Mucosa of stomach (tissue), 1 donor: ENCODE data around the gene ELFN1.

Experiments used
- H3K27me3 ChIP-seq: one replicate; pipeline ENCODE4 v1.7.0; 2013; ENCODE audit warnings: mild to moderate bottlenecking, low read length; ENCODE audit not compliant: control insufficient read depth, insufficient read depth
- H3K36me3 ChIP-seq: one replicate; pipeline ENCODE4 v1.7.0; 2013; ENCODE audit warnings: low read length; ENCODE audit not compliant: control insufficient read depth, insufficient read depth
- H3K4me1 ChIP-seq: one replicate; pipeline ENCODE4 v1.7.0; 2013; ENCODE audit warnings: mild to moderate bottlenecking, low read length; ENCODE audit not compliant: control insufficient read depth, insufficient read depth
- H3K4me3 ChIP-seq: one replicate; pipeline ENCODE4 v1.7.0; 2013; ENCODE audit warnings: low read length
- H3K9ac ChIP-seq: one replicate; pipeline ENCODE4 v1.7.0; 2013; ENCODE audit warnings: mild to moderate bottlenecking, low read length, moderate library complexity
- H3K9me3 ChIP-seq: one replicate; pipeline ENCODE4 v1.7.0; 2013; ENCODE audit warnings: mild to moderate bottlenecking, low read length, moderate library complexity; ENCODE audit not compliant: control insufficient read depth
- donor health status: Pancreatic carcinoma.

Gene ELFN1

DNA sequence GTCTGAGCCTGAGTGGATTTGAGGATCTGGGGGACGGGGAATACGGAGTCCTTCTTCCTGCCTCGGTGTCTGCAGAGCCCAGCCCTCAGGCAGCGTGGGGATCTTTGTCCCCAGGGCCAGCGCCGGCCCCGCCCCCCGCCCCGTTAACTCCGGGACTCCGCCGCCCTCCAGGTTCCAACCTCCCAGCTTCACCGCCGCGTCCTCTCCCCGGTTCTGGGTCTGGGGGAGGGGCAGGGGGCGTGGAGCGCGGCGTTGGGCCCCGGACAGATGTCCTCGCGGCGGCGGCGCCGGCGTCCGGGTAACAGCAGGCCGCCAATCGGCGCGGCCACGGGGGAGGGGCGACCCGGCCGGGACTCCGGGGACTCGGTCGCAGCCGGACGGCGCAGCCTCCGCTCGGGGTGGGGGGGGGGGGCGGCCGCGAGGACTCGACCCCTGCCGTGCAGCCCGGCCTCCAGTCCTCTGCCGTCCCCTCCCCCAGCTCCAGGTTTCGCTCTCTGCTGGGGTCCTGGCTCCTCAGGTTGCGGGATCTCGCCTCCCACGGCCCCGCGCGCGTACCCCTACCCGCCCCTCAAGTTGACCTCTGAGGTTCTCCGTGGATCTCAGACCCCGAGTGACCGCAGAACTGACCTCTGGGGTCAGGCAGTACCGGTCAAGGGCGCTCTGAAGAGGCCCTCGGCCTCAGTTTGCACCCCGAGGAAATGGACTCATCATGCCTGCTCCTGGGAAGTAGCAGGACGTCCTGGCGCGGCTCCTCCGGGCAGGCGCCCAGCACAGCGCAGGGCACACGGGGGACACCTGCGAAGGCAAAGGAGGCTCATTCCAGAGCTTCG is 2.3 kb upstream of the ELFN1 start:
- Histone ChIP-seq H3K27me3 (peaks cover 77% of the 10 kb centered on the region), H3K4me1 (peaks cover 4% of the 10 kb centered on the region), H3K4me3 (no peak overlapping the region)

GRCh38 chr7:1668396-1669063 is 1.5 kb upstream of the ELFN1 start:
- Histone ChIP-seq H3K4me1 (peaks cover 4% of the 10 kb centered on the region), H3K27me3 (peaks cover 71% of the 10 kb centered on the region), H3K9ac (no peak overlapping the region), H3K36me3 (no peaks in the 10 kb centered on the region), H3K9me3 (no peaks in the 10 kb centered on the region), H3K4me3 (no peak overlapping the region)

More for the DNA sequence above, 2.3 kb upstream of the ELFN1 start:
- no peaks in the 10 kb centered on the region for H3K36me3 ChIP-seq
- H3K9ac ChIP-seq: no peak overlapping the region
- no peaks in the 10 kb centered on the region for H3K9me3 ChIP-seq

DNA sequence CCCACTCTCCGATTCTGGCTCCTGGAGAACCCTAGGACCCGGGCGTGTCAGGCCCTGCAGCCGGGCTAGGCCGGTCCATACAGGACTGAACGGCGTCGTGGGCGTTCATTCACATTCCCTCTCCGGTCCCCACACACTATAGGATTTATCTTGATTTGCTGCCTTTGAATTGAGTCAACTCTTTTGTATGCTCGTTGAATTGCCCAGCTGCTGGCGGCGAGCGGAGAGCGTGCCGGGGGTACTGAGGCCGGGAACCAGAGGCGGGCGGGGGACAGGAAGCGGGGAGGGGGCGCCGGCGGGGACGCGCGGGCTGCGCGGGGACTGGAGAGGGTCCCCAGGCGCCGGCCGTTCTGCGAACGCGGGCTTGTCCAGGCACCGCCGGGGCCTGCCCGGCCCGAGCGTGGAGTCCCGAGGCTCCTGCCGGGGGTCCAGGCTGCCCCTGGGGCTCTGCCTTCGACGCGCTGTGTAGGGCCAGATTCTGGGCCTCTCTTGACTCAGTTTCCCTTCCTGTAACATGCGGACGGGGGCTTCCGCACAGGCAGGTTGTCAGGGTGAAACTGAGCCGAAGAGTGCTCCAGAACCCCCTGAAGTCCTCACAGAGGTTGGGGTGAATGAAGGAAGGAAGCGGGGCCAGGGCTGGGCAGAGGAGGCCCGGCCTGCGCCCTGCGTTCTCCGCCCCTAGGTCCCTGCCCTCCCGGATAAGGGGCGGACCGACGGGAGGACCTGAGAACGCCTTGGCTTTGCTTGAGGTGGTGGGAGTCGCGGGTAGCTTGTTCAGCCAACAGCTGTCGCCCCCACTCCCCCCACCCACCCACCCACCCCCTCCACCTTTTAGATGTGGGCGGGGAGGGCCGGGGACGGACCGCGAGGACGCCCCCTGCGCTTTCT is 769 bp upstream of the ELFN1 start:
- H3K36me3 ChIP-seq: no peaks in the 10 kb centered on the region
- peaks cover 3% of the 10 kb centered on the region for H3K4me1 ChIP-seq
- no peak overlapping the region for H3K4me3 ChIP-seq
- no peak overlapping the region for H3K9ac ChIP-seq
- H3K9me3 ChIP-seq: no peaks in the 10 kb centered on the region
- H3K27me3 ChIP-seq: peaks cover 71% of the 10 kb centered on the region

DNA sequence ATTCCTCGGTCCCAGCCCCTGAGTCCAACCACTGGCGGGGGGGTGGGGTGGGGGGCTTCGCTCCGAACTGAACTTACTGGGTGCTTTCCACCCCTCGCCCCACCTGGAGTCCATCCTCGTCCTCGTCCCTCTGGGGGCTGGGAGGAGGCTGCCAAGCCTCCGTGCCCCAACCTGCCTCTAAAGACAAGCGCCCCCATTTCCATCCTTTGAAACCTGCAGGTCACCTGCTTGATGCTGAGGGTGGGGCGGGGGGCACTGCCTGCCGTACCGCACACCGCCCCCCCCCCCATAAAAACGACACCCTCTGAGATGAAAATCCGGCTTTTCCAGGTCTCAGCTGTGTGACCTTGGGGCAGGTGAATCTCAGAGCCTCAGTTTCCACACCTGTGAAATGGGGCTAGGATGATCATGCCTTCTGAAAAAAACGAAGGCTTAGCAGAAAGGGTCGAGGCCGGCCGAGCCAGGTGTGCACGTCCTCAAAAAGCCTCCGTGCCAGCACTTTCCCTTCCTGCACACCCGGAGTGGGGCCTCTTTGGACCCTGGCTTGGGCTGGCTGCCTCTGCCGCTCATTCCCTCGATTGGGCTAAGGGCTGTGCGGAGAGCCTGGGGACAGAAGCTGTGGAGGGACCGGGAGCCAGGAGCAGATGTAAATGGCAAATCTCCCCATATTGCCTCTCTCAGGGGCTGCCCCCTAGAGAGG is 967 bp downstream of the ELFN1 start:
- peaks cover 72% of the 10 kb centered on the region for H3K27me3 ChIP-seq
- no peaks in the 10 kb centered on the region for H3K9me3 ChIP-seq
- no peaks in the 10 kb centered on the region for H3K36me3 ChIP-seq
- no peaks in the 10 kb centered on the region for H3K4me1 ChIP-seq
- no peak overlapping the region for H3K9ac ChIP-seq
- no peak overlapping the region for H3K4me3 ChIP-seq

- Histone ChIP-seq H3K9ac (no peak overlapping the region), H3K4me3 (no peak overlapping the region), H3K9me3 (no peaks in the 10 kb centered on the region), H3K36me3 (no peaks in the 10 kb centered on the region), H3K4me1 (no peaks in the 10 kb centered on the region), H3K27me3 (peaks cover 66% of the 10 kb centered on the region)
These were observed 1.7 kb downstream of the ELFN1 start for GRCh38 chr7:1671594-1672451.

- H3K9ac ChIP-seq: no peak overlapping the region
- H3K4me3 ChIP-seq: no peak overlapping the region
- H3K4me1 ChIP-seq: no peaks in the 10 kb centered on the region
- no peaks in the 10 kb centered on the region for H3K9me3 ChIP-seq
- no peaks in the 10 kb centered on the region for H3K36me3 ChIP-seq
- H3K27me3 ChIP-seq: peaks cover 55% of the 10 kb centered on the region
These were observed 2.9 kb downstream of the ELFN1 start for GRCh38 chr7:1672851-1673486.

- no peaks in the 10 kb centered on the region for H3K4me1 ChIP-seq
- no peak overlapping the region for H3K4me3 ChIP-seq
- no peak overlapping the region for H3K9ac ChIP-seq
- no peaks in the 10 kb centered on the region for H3K36me3 ChIP-seq
- peaks cover 48% of the 10 kb centered on the region for H3K27me3 ChIP-seq
- no peaks in the 10 kb centered on the region for H3K9me3 ChIP-seq
These were observed 3.6 kb downstream of the ELFN1 start for GRCh38 chr7:1673581-1674118.

DNA sequence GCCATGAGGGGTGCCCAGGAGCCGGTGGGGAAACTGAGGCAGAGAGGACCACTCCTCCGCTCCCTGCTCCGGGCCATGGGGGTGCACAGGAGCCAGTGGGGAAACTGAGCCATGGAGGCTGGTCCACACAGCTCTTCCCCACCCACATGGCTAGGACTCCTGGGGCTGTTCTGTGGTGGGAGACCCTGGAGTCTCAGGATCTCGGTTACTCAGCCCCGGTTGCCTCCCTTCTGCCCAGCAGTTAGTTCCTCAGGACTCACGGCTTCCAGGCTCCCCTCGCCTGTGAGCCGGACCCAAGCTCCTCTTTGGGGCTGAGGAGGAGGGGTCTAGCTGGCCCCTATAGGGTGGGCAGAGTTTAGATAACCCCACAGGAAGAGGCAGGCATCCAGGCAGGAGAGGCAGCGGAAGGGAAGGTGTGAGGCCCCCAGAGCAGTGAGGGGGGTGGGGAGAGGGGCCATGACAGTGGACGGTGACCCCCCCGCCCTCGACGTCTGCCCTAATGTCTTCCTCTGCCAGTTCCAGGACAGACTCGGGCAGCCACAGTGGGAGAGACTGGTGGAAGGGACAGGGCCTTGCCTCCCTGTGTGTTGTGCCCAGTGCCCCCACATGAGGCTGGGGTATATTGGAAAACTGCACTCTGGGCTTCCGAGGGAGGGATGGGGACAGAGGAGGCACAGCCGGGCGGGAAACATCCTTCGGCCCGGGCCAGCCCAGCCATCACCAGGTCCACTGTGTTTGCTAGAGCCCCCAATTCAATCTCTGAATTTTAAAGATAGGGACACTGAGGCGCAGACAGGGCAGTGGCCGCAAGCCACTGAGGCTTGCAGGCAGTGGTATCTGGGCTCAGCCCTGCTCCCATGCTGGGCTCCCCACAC is 4.3 kb downstream of the ELFN1 start:
- H3K9ac ChIP-seq: no peak overlapping the region
- peaks cover 42% of the 10 kb centered on the region for H3K27me3 ChIP-seq
- no peaks in the 10 kb centered on the region for H3K4me1 ChIP-seq
- no peak overlapping the region for H3K4me3 ChIP-seq
- H3K9me3 ChIP-seq: no peaks in the 10 kb centered on the region
- no peaks in the 10 kb centered on the region for H3K36me3 ChIP-seq

- Histone ChIP-seq H3K9ac (no peak overlapping the region), H3K4me1 (no peaks in the 10 kb centered on the region), H3K36me3 (no peaks in the 10 kb centered on the region), H3K9me3 (no peaks in the 10 kb centered on the region), H3K27me3 (peaks cover 40% of the 10 kb centered on the region), H3K4me3 (no peak overlapping the region)
These were observed 5.1 kb downstream of the ELFN1 start for GRCh38 chr7:1675036-1675671.
